Measurements from ENCODE around the gene SERPINB1. TPM values are rescaled to one million over a fixed set of nuclear protein-coding genes. Genes with fewer than 3 reads are reported as not detected.
A peak's percentile ranks its signal among the peaks of the same experiment; 100 is the strongest.

Gene SERPINB1
- total RNA-seq, 1 experiment from 2014 or later = 75.6 TPM

DNA sequence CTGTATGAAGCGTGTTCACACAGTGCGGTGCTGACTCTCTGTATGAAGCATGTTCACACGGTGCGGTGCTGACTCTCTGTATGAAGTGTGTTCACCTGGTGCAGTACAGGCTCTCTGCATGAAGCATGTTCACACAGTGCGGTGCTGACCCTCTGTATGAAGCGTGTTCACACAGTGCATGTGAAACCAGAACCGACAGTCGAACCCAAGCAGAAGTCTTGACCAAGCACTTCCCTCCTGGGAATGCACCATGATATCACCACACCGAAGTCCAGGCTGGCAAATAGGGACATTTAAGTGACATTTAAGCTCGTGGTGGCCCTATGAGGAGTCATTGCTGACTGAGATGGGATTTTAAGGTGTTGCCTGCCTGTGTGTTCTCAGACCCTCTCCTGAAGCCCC lies 11.3 kb upstream of the SERPINB1 start:
- Mint-ChIP-seq H3K4me1 (ENCODE audit: low read depth, unreplicated experiment) (peaks cover 7% of the 10 kb centered on the region), H3K4me3 (ENCODE audit: unreplicated experiment) (no peak overlapping the region), H3K27ac (ENCODE audit: unreplicated experiment) (peak overlapping the region; percentile 50)

GRCh38 chr6:2852514-2852855 lies 10.8 kb upstream of the SERPINB1 start:
- no peak for DNase-seq
- no TSS peak for BruUV-seq (replicated peaks)
- no peaks in the 10 kb centered on the region for H3K36me3 Mint-ChIP-seq (ENCODE audit: insufficient read depth, unreplicated experiment)
- CTCF ChIA-PET = no interaction called here
- H3K9me3 Mint-ChIP-seq (ENCODE audit: unreplicated experiment) = no peaks in the 10 kb centered on the region
- no peaks in the 10 kb centered on the region for H3K27me3 ChIP-seq (replicated peaks; ENCODE audit: control insufficient read depth, insufficient read depth, low read length)
- H3K36me3 ChIP-seq (ENCODE audit: control insufficient read depth, insufficient read depth, low read length) = no peaks in the 10 kb centered on the region
- POLR2A ChIA-PET = no interaction called here
- H3K4me1 ChIP-seq = peaks cover 33% of the 10 kb centered on the region
- no peaks in the 10 kb centered on the region for H3K27me3 Mint-ChIP-seq (ENCODE audit: insufficient read depth, unreplicated experiment)
- TF ChIP-seq, protein P1, sequence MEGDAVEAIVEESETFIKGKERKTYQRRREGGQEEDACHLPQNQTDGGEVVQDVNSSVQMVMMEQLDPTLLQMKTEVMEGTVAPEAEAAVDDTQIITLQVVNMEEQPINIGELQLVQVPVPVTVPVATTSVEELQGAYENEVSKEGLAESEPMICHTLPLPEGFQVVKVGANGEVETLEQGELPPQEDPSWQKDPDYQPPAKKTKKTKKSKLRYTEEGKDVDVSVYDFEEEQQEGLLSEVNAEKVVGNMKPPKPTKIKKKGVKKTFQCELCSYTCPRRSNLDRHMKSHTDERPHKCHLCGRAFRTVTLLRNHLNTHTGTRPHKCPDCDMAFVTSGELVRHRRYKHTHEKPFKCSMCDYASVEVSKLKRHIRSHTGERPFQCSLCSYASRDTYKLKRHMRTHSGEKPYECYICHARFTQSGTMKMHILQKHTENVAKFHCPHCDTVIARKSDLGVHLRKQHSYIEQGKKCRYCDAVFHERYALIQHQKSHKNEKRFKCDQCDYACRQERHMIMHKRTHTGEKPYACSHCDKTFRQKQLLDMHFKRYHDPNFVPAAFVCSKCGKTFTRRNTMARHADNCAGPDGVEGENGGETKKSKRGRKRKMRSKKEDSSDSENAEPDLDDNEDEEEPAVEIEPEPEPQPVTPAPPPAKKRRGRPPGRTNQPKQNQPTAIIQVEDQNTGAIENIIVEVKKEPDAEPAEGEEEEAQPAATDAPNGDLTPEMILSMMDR (IDR thresholded peaks at IDR 0.05; ENCODE audit: insufficient read depth in 1 of 2, low read depth in 1 of 2, low read length in 1 of 2, severe bottlenecking in 1 of 2, unreplicated experiment in 1 of 2) = no peak
- H3K4me1 Mint-ChIP-seq (ENCODE audit: low read depth, unreplicated experiment) = peaks cover 7% of the 10 kb centered on the region
- H3K4me3 Mint-ChIP-seq (ENCODE audit: unreplicated experiment) = no peak overlapping the region
- H3K4me3 ChIP-seq (ENCODE audit: low read depth, low read length) = no peak overlapping the region
- no peaks in the 10 kb centered on the region for H3K9me3 ChIP-seq
- intact Hi-C loops (cut with micrococcal nuclease; ENCODE audit: unreplicated experiment) = no loop called here
- no peak overlapping the region for H3K27ac Mint-ChIP-seq (ENCODE audit: unreplicated experiment)

More for the DNA sequence above, 11.3 kb upstream of the SERPINB1 start:
- TF ChIP-seq, protein P1 (IDR thresholded peaks at IDR 0.05; ENCODE audit: insufficient read depth in 1 of 2, low read depth in 1 of 2, low read length in 1 of 2, severe bottlenecking in 1 of 2, unreplicated experiment in 1 of 2) = no peak
- Histone ChIP-seq H3K4me3 (ENCODE audit: low read depth, low read length) (no peak overlapping the region), H3K36me3 (ENCODE audit: control insufficient read depth, insufficient read depth, low read length) (no peaks in the 10 kb centered on the region), H3K4me1 (peaks cover 33% of the 10 kb centered on the region), H3K9me3 (no peaks in the 10 kb centered on the region), H3K27me3 (replicated peaks; ENCODE audit: control insufficient read depth, insufficient read depth, low read length) (no peaks in the 10 kb centered on the region)
- no peaks in the 10 kb centered on the region for H3K9me3 Mint-ChIP-seq (ENCODE audit: unreplicated experiment)
- H3K27me3 Mint-ChIP-seq (ENCODE audit: insufficient read depth, unreplicated experiment) = no peaks in the 10 kb centered on the region
- DNase-seq = no peak
- intact Hi-C loops (cut with micrococcal nuclease; ENCODE audit: unreplicated experiment) = no loop called here
- BruUV-seq (replicated peaks) = no TSS peak
- ChIA-PET CTCF (no interaction called here), POLR2A (no interaction called here)
- H3K36me3 Mint-ChIP-seq (ENCODE audit: insufficient read depth, unreplicated experiment) = no peaks in the 10 kb centered on the region

DNA sequence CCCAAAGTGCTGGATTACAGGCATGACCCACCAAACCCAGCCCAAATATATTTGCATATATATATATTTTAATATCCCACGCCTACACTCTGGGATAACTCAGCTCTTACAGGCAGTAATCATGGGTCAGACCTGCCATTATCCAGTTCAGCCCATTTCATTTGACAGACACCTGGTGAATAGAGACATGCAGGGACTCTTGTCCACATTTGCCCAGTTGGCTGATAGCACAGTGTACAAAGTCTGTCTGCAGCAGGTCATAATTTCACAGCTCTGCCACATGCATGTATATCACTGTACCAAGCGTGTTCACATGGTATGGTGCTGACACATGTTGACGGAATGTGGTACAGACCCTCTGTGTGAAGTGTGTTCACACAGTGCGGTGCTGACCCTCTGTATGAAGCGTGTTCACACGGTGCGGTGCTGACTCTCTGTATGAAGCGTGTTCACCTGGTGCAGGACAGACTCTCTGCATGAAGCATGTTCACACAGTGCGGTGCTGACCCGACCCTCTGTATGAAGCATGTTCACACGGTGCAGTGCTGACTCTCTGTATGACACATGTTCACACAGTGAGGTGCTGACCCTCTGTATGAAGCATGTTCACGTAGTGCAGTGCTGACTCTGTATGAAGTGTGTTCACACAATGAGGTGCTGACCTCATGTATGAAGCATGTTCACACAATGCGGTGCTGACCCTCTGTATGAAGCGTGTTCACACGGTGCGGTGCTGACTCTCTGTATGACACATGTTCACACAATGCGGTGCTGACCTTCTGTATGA lies 10.3 kb upstream of the SERPINB1 start:
- H3K4me3 ChIP-seq (ENCODE audit: low read depth, low read length) = no peak overlapping the region
- no peaks in the 10 kb centered on the region for H3K36me3 ChIP-seq (ENCODE audit: control insufficient read depth, insufficient read depth, low read length)
- no peaks in the 10 kb centered on the region for H3K27me3 ChIP-seq (replicated peaks; ENCODE audit: control insufficient read depth, insufficient read depth, low read length)
- Mint-ChIP-seq H3K4me1 (ENCODE audit: low read depth, unreplicated experiment) (peaks cover 9% of the 10 kb centered on the region), H3K27ac (ENCODE audit: unreplicated experiment) (no peak overlapping the region), H3K4me3 (ENCODE audit: unreplicated experiment) (no peak overlapping the region), H3K36me3 (ENCODE audit: insufficient read depth, unreplicated experiment) (no peaks in the 10 kb centered on the region), H3K27me3 (ENCODE audit: insufficient read depth, unreplicated experiment) (no peaks in the 10 kb centered on the region), H3K9me3 (ENCODE audit: unreplicated experiment) (no peaks in the 10 kb centered on the region)
- DNase-seq = no peak
- POLR2A ChIA-PET = no interaction called here
- no TSS peak for BruUV-seq (replicated peaks)
- CTCF ChIA-PET = interaction anchor here (0.8 to 1.6 kb wide), 2 partner anchors 10 to 61 kb away, joined by 3 to 5 read pairs; partner anchors contain the start of gene SERPINB1
- intact Hi-C loops (cut with micrococcal nuclease; ENCODE audit: unreplicated experiment) = no loop called here
- no peaks in the 10 kb centered on the region for H3K9me3 ChIP-seq
- H3K4me1 ChIP-seq = peaks cover 33% of the 10 kb centered on the region
- TF ChIP-seq, protein P1 (IDR thresholded peaks at IDR 0.05; ENCODE audit: insufficient read depth in 1 of 2, low read depth in 1 of 2, low read length in 1 of 2, severe bottlenecking in 1 of 2, unreplicated experiment in 1 of 2) = no peak

All from Caco-2 (cell line).